ENCODE results near the gene MESD. TPM values are rescaled to one million over a fixed set of nuclear protein-coding genes. Genes with fewer than 3 reads are reported as not detected.

MESD gene
- total RNA-seq, 1 experiment from 2014 or later = 21.9 TPM

- no peak overlapping the region for H3K4me3 ChIP-seq
- TF ChIP-seq CTCF (conservative IDR thresholded peaks at IDR 0.05) (no peak), EZH2 (IDR thresholded peaks at IDR 0.05; ENCODE audit: low read depth) (no peak)
- POLR2A ChIA-PET (ENCODE audit: unreplicated experiment) = no interaction called here
- peaks cover 6% of the 10 kb centered on the region for H3K36me3 ChIP-seq (ENCODE audit: low read depth)
- peaks cover 29% of the 10 kb centered on the region for H3K4me1 ChIP-seq (replicated peaks; ENCODE audit: insufficient read depth)
- CTCF ChIA-PET = no interaction called here
- no peaks in the 10 kb centered on the region for H3K79me2 ChIP-seq (ENCODE audit: low read depth)
- H3F3A ChIP-seq (ENCODE audit: insufficient read depth, low read depth) = peaks cover 22% of the 10 kb centered on the region
- no peak overlapping the region for H3K4me2 ChIP-seq
- H3K27me3 ChIP-seq (ENCODE audit: insufficient read depth, low read depth) = no peaks in the 10 kb centered on the region
- DNase-seq = no peak
- intact Hi-C loops (cut with micrococcal nuclease; ENCODE audit: unreplicated experiment) = no loop called here
- H4K20me1 ChIP-seq (ENCODE audit: insufficient read depth) = no peaks in the 10 kb centered on the region
- no peak overlapping the region for H3K27ac ChIP-seq
- H3K9me2 ChIP-seq (ENCODE audit: insufficient read depth) = no peaks in the 10 kb centered on the region
- H2AFZ ChIP-seq = no peak overlapping the region
- H3K9me3 ChIP-seq (ENCODE audit: insufficient read depth, low read depth) = no peaks in the 10 kb centered on the region
- no TSS peak for BruUV-seq (replicated peaks)
Measured at GRCh38 chr15:80950291-80951078, 39.1 kb downstream of the MESD start.

GRCh38 chr15:80949756-80950155 lies 39.9 kb downstream of the MESD start:
- Histone ChIP-seq H3K4me3 (no peak overlapping the region), H3K27ac (no peak overlapping the region), H3K27me3 (ENCODE audit: insufficient read depth, low read depth) (no peaks in the 10 kb centered on the region), H3K36me3 (ENCODE audit: low read depth) (peaks cover 6% of the 10 kb centered on the region), H3K9me2 (ENCODE audit: insufficient read depth) (no peaks in the 10 kb centered on the region), H3K4me2 (no peak overlapping the region), H4K20me1 (ENCODE audit: insufficient read depth) (no peaks in the 10 kb centered on the region), H3K9me3 (ENCODE audit: insufficient read depth, low read depth) (no peaks in the 10 kb centered on the region), H3K4me1 (replicated peaks; ENCODE audit: insufficient read depth) (peaks cover 21% of the 10 kb centered on the region), H3K79me2 (ENCODE audit: low read depth) (no peaks in the 10 kb centered on the region), H2AFZ (no peak overlapping the region), H3F3A (ENCODE audit: insufficient read depth, low read depth) (peaks cover 15% of the 10 kb centered on the region)
- ChIA-PET POLR2A (ENCODE audit: unreplicated experiment) (no interaction called here), CTCF (no interaction called here)
- DNase-seq = no peak
- TF ChIP-seq CTCF (conservative IDR thresholded peaks at IDR 0.05) (no peak), EZH2 (IDR thresholded peaks at IDR 0.05; ENCODE audit: low read depth) (no peak)
- no TSS peak for BruUV-seq (replicated peaks)
- intact Hi-C loops (cut with micrococcal nuclease; ENCODE audit: unreplicated experiment) = no loop called here

- Histone ChIP-seq H3K79me2 (ENCODE audit: low read depth) (no peaks in the 10 kb centered on the region), H3F3A (ENCODE audit: insufficient read depth, low read depth) (peaks cover 5% of the 10 kb centered on the region; the same call in 1 of the 2 replicates), H3K4me2 (no peak overlapping the region), H3K9me2 (ENCODE audit: insufficient read depth) (no peaks in the 10 kb centered on the region), H2AFZ (no peak overlapping the region), H3K9me3 (ENCODE audit: insufficient read depth, low read depth) (no peaks in the 10 kb centered on the region), H3K36me3 (ENCODE audit: low read depth) (peaks cover 6% of the 10 kb centered on the region), H3K27ac (no peak overlapping the region), H3K27me3 (ENCODE audit: insufficient read depth, low read depth) (no peaks in the 10 kb centered on the region), H3K4me3 (no peak overlapping the region), H3K4me1 (replicated peaks; ENCODE audit: insufficient read depth) (peaks cover 12% of the 10 kb centered on the region), H4K20me1 (ENCODE audit: insufficient read depth) (no peaks in the 10 kb centered on the region)
- no TSS peak for BruUV-seq (replicated peaks)
- POLR2A ChIA-PET (ENCODE audit: unreplicated experiment) = no interaction called here
- TF ChIP-seq CTCF (conservative IDR thresholded peaks at IDR 0.05) (no peak), EZH2 (IDR thresholded peaks at IDR 0.05; ENCODE audit: low read depth) (no peak)
- DNase-seq = no peak
- CTCF ChIA-PET = no interaction called here
- intact Hi-C loops (cut with micrococcal nuclease; ENCODE audit: unreplicated experiment) = no loop called here
Measured at GRCh38 chr15:80948651-80949292, 40.8 kb downstream of the MESD start.

Measured in PC-9 (cell line).